SJSA1 (cell line): ENCODE measurements around the gene TMC6. TPM values are rescaled to one million over a fixed set of nuclear protein-coding genes. Genes with fewer than 3 reads are reported as not detected.
"Not testable (repeated sequence)": the region's sequence is repeated elsewhere in the genome, so short reads cannot be mapped to it uniquely, and the experiment has no call there.

Source experiments
- DNase-seq, 2 experiments: peaks; one replicate each; pipeline ENCODE4 v3.0.0-alpha.2; 2015 to 2020; ENCODE audit warnings: low spot score in 2 of 2, low read depth in 1 of 2
- H3K27ac ChIP-seq: fragments of 250-450 bp; sonication (Bioruptor Pico); 2 replicates; pipeline ENCODE4 v1.5.1; 2020; ENCODE audit warnings: mild to moderate bottlenecking, moderate library complexity
- H3K27me3 ChIP-seq: fragments of 250-450 bp; sonication (Bioruptor Pico); replicated peaks from 2 replicates; pipeline ENCODE4 v1.5.1; 2020; ENCODE audit warnings: mild to moderate bottlenecking, moderate library complexity
- H3K36me3 ChIP-seq: fragments of 250-450 bp; sonication (Bioruptor Pico); 2 replicates; pipeline ENCODE4 v1.5.1; 2020; ENCODE audit warnings: mild to moderate bottlenecking
- H3K4me1 ChIP-seq: fragments of 250-450 bp; sonication (Bioruptor Pico); replicated peaks from 2 replicates; pipeline ENCODE4 v1.6.1; 2021; ENCODE audit warnings: mild to moderate bottlenecking
- H3K4me3 ChIP-seq: fragments of 250-450 bp; sonication (Bioruptor Pico); 2 replicates; pipeline ENCODE4 v1.5.1; 2020; ENCODE audit warnings: mild to moderate bottlenecking
- H3K9me3 ChIP-seq: fragments of 250-450 bp; sonication (Bioruptor Pico); replicated peaks from 2 replicates; pipeline ENCODE4 v1.5.1; 2020; ENCODE audit warnings: mild to moderate bottlenecking
- total RNA-seq: library from RNA; depleted of rRNA; stranded (reverse); fragments of >200 nt; shearing (Covaris generic); gene quantifications from 2 replicates; pipeline ENCODE4 v1.2.3, GENCODE V29; 2014

The TMC6 gene
- total RNA-seq, 1 experiment from 2014 or later, result 0.53 TPM

GRCh38 chr17:78144147-78144719 lies 15.7 kb upstream of the TMC6 start:
- Histone ChIP-seq H3K9me3 (no peaks in the 10 kb centered on the region), H3K27ac (no peak overlapping the region), H3K27me3 (no peaks in the 10 kb centered on the region), H3K4me3 (no peak overlapping the region), H3K4me1 (peaks cover 13% of the 10 kb centered on the region), H3K36me3 (no peaks in the 10 kb centered on the region)
- DNase-seq, result no peak

DNA sequence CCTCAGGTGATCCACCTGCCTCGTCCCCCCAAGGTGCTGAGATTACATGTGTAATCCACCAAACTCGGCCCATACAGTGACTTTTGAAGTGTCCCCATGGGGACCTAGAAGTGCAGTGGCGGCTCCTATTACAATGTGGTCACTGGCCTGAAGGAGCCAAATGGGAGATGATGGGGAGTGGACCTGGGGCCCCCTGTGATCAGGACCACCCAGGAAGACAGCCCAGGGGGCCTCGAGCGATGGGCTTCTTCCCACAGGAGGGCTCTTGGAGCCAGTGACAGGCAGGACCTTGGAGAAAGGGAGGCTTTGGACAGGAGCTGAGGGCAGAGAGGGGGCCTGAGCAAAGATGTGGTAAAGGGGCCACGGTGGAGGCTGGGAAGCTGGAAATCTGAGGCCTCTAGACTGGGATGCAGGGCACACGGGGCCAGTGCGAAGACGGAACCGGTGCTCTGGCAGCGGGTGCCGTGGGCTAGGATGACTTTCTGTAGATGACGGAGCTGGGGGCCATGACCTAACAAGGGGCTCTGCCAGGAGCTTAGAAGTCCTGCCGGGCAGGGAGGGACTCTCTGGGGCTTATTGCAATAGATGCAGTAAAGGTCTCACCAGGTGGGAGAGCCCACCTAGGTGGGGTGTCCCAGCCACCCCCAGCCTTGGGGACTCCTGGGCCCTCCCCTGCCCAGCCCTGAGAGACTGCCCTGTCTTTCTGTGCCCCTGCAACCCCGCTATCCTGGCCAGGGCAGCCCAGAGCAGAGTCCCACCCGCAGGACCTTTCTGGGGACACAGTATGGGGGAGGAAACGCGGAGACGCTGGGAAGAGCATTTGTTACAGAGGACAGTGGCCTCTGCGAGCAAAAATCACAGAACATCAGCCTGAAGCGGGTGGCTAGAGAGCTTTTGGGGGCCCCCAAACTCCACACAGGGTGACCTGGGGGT lies 14.9 kb upstream of the TMC6 start:
- no peaks in the 10 kb centered on the region for H3K9me3 ChIP-seq
- no peak overlapping the region for H3K27ac ChIP-seq
- no peak for DNase-seq
- no peaks in the 10 kb centered on the region for H3K36me3 ChIP-seq
- H3K4me1 ChIP-seq, result peaks cover 13% of the 10 kb centered on the region
- H3K4me3 ChIP-seq, result no peak overlapping the region
- no peaks in the 10 kb centered on the region for H3K27me3 ChIP-seq

- no peaks in the 10 kb centered on the region for H3K36me3 ChIP-seq
- no peaks in the 10 kb centered on the region for H3K9me3 ChIP-seq
- no peak for DNase-seq
- no peaks in the 10 kb centered on the region for H3K27me3 ChIP-seq
- H3K4me1 ChIP-seq, result peaks cover 13% of the 10 kb centered on the region
- no peak overlapping the region for H3K27ac ChIP-seq
- no peak overlapping the region for H3K4me3 ChIP-seq
Observed at GRCh38 chr17:78142119-78142861, 13.7 kb upstream of the TMC6 start.

GRCh38 chr17:78141437-78142118 lies 13.0 kb upstream of the TMC6 start:
- Histone ChIP-seq H3K4me3 (no peak overlapping the region), H3K27me3 (no peaks in the 10 kb centered on the region), H3K9me3 (no peaks in the 10 kb centered on the region), H3K4me1 (peaks cover 13% of the 10 kb centered on the region), H3K27ac (no peak overlapping the region), H3K36me3 (no peaks in the 10 kb centered on the region)
- DNase-seq, result no peak

GRCh38 chr17:78140169-78141051 lies 11.9 kb upstream of the TMC6 start:
- Histone ChIP-seq H3K27me3 (no peaks in the 10 kb centered on the region), H3K4me3 (no peak overlapping the region), H3K4me1 (peaks cover 13% of the 10 kb centered on the region), H3K27ac (no peak overlapping the region), H3K36me3 (no peaks in the 10 kb centered on the region), H3K9me3 (no peaks in the 10 kb centered on the region)
- DNase-seq, result peak; percentile 53 to 93

DNA sequence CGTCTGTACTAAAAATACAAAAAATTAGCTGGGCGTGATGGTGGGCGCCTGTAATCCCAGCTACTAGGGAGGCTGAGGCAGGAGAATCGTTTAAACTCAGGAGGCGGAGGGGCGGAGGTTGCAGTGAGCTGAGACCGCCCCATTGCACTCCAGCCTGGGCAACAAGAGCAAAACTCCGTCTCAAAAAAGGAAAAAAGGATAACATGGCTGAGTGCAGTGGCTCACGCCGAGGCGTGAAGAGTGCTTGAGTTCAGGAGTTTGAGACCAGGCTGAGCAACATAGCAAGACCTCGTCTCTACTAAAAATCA lies 11.3 kb upstream of the TMC6 start:
- not testable (repeated sequence) for H3K27me3 ChIP-seq, DNase-seq, H3K36me3 ChIP-seq, H3K27ac ChIP-seq, H3K9me3 ChIP-seq, H3K4me3 ChIP-seq
- H3K4me1 ChIP-seq, result peaks cover 13% of the 10 kb centered on the region

- H3K4me3 ChIP-seq, result no peak overlapping the region
- peaks cover 9% of the 10 kb centered on the region; the same call in 1 of the 2 replicates for H3K27me3 ChIP-seq
- H3K4me1 ChIP-seq, result peaks cover 5% of the 10 kb centered on the region
- DNase-seq, result no peak
- no peak overlapping the region for H3K27ac ChIP-seq
- no peaks in the 10 kb centered on the region for H3K36me3 ChIP-seq
- H3K9me3 ChIP-seq, result no peaks in the 10 kb centered on the region
Observed at GRCh38 chr17:78138204-78139060, 9.9 kb upstream of the TMC6 start.

GRCh38 chr17:78137392-78138203 lies 9.0 kb upstream of the TMC6 start:
- peaks cover 17% of the 10 kb centered on the region for H3K27me3 ChIP-seq
- no peak overlapping the region for H3K4me3 ChIP-seq
- H3K9me3 ChIP-seq, result no peaks in the 10 kb centered on the region
- no peaks in the 10 kb centered on the region for H3K36me3 ChIP-seq
- DNase-seq, result no peak
- H3K27ac ChIP-seq, result no peak overlapping the region
- H3K4me1 ChIP-seq, result peaks cover 5% of the 10 kb centered on the region

GRCh38 chr17:78135858-78136500 lies 7.4 kb upstream of the TMC6 start:
- no peak for DNase-seq
- Histone ChIP-seq H3K9me3 (no peaks in the 10 kb centered on the region), H3K27me3 (peaks cover 34% of the 10 kb centered on the region), H3K4me1 (peaks cover 10% of the 10 kb centered on the region), H3K36me3 (no peaks in the 10 kb centered on the region), H3K4me3 (no peak overlapping the region), H3K27ac (no peak overlapping the region)

GRCh38 chr17:78134899-78135385 lies 6.4 kb upstream of the TMC6 start:
- no peak for DNase-seq
- H3K27ac ChIP-seq, result no peak overlapping the region
- H3K4me1 ChIP-seq, result peaks cover 5% of the 10 kb centered on the region
- H3K36me3 ChIP-seq, result no peaks in the 10 kb centered on the region
- peaks cover 42% of the 10 kb centered on the region for H3K27me3 ChIP-seq
- no peak overlapping the region for H3K4me3 ChIP-seq
- no peaks in the 10 kb centered on the region for H3K9me3 ChIP-seq
